ENCODE data around the gene ZNF565.
"Not testable (repeated sequence)": the region's sequence is repeated elsewhere in the genome, so short reads cannot be mapped to it uniquely, and the experiment has no call there.

Gene ZNF565

DNA sequence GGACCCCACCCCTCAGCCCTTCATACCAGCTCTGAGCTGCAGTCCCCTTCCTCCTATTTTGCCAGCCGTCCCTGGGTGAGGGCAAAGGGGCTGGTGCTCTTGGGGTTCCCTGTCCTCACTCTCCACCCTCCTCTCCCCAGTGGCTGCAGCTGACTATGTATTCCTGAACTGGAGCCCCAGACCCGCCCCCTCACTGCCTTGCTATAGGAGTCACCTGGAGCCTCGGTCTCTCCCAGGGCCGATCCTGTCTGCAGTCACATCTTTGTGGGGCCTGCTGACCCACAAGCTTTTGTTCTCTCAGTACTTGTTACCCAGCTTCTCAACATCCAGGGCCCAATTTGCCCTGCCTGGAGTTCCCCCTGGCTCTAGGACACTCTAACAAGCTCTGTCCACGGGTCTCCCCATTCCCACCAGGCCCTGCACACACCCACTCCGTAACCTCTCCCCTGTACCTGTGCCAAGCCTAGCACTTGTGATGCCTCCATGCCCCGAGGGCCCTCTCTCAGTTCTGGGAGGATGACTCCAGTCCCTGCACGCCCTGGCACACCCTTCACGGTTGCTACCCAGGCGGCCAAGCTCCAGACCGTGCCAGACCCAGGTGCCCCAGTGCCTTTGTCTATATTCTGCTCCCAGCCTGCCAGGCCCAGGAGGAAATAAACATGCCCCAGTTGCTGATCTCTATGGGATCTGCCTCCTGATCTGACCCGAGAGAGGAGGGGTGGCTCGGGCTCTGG is 64.6 kb downstream of the ZNF565 start:
- DNase-seq, result no peak

DNA sequence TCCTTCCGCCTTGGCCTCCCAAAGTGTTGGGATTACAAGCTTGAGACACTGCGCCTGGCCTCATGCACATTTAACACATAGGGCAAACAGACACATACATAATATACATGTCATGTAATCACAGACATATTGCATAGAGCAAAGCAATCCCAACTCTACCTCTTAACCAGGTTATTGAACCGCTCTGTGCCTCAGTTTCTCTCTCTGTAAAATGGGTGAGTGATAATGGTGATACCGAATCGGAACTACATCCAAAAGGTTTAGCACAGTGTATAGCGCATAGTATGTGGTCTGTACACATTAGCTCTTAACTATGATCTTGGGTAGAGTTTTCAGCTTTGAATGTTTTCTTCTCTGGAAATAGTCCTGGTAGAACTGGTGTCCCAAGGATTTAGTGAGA is 69.8 kb downstream of the ZNF565 start:
- no peak for DNase-seq

DNA sequence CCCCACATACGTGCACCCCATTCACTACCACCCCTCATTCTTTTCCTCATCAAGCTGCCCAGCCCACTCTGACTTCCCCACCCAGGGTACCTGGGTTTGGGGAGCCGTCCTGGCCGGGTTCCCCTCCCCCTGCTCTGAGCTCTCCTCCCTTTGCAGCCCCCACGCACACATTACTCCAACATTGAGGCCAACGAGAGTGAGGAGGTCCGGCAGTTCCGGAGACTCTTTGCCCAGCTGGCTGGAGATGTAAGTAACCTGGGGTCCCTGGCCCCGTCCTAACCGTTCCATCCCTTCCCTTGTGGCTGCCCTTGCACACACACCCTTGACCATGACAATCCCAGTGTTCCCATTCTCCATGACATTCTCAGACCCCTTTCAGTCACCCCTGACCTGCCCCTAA is 72.0 kb downstream of the ZNF565 start:
- DNase-seq, result no peak

DNA sequence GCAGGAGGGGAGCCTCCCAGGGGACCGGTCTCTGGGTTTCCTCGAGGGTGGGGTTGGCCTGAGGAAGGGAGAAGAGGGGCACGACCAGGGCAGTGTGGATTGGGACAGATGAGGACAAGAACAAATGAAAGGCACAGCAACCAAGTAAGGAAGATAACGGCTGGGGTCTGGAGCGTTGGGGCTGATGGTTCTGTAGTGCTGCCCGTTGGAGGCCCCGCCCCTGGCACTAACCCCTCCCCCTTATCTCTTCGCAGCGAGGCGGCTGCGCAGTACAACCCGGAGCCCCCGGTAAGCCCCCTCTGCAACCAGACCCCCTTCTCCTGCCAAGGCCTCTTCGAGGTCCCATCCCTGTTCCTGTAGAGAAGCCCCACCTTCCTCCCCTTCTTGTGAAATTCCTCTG is 72.4 kb downstream of the ZNF565 start:
- DNase-seq, result no peak

DNA sequence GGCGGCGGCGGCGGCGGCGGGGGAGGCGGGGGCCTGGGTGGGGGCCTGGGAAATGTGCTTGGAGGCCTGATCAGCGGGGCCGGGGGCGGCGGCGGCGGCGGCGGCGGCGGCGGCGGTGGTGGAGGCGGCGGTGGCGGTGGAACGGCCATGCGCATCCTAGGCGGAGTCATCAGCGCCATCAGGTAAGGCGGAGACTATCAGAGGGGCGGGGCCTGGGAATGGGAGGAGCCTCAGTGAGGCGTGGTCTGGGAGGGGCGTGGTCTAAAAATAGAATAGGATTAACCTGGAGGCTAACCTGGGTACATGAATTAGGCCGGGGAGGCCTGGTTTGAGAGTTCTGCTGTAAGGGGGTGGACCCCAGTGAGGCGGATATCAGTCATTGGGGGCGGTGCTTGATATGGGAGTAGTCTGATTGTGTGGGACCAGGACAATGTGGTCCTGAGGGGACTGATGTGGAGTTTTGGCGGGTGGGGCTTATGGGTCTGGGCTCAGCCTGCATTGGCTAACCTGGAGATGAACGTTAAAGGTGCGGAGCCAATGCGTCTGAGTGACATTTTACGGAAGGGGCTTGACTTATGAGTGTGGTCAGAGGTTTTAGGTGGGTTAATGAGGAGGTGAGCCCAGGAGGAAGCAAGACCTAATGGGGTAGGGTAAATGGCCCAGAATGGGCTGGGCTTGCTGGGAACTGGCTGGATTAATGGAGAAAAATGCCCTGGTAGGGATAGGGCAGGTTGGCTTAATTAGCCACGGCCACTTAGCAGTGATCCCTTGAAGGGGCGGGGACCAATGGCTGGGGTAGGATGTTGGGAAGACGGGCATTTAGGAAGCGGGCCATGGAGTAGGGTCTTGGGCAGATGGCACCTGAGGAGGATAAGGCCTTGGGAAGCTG is 73.2 kb downstream of the ZNF565 start:
- peak; percentile 67 for DNase-seq

DNA sequence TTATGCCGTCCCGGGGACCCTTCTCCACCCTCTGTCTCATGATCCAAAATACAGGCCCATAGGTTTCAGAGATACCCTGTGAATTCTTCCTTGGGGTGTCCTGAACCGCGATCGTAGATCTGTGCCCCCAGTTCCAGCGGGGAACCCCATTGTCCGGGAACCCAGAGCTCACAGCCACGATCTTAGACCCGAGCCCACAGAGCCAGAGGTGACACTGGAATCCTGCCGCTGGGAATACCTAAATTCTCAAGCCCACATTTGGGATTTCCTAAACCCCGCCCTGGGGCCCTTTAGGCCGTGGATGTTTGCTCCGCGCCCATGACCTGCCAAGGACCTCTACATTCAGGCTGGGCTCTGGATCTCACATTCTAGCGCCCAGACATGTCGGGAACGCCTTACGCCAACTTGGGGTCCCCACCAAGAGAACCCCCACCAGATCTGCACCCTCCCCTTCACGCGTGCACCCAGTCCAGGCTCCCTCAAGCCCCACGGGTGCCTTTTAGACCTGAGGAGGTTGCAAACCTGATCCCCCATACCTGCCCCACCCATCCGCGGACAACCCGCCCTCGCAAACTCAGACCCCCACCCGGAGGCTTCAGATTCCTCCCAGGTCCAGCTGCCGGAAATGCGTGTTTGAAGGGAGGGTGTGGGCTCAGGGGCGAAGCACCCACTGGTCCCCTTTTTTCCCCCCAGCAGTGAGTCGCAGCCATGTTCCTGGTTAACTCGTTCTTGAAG is 74.0 kb downstream of the ZNF565 start:
- peak; percentile 54 for DNase-seq

DNA sequence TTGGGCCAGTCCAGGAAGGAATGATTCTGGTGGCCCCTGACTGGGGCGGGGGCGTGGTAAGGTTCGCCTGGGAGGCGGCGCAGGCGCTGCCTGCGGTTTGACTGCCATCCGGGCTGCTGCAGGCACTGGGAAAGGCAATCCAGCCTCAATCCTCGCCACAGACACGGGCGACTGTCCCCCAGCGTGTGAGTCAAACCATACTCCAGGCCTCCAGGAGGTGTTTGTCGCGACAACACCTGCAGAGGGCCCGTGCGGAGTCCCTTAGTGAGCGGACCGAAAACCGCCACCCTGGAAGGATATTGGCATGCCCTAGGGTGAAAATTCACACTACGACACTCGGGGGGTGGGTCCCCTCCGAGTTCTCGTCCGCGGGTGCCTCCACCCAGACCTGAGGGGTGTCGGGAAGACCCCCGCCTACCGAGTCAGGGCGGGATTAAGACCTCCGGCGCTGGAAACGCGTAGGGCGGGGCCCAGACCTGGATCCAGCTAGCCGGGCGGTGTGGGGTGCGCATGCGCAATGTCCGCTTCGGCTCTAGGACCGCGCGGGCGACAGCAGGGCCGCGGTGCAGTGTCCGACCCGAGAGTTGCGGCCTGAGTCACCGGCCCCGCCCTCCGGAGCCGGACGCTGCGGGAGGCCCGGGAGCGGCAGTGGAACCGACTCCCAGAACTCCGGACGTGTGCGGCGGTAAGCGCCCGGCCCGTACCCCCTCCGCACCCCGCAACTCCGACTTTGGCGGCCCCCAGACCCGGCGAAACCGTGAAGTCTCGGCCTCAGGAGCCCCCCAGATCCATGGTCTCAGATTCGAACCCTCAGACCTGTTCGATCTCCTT is 74.8 kb downstream of the ZNF565 start, which contains the start of gene CAPNS1:
CAPNS1 (plus strand) TSS at position 594 of the 831 bp plus-strand sequence. CDS start 946 bp downstream, outside the sequence.
- DNase-seq, result peak; percentile 90

DNA sequence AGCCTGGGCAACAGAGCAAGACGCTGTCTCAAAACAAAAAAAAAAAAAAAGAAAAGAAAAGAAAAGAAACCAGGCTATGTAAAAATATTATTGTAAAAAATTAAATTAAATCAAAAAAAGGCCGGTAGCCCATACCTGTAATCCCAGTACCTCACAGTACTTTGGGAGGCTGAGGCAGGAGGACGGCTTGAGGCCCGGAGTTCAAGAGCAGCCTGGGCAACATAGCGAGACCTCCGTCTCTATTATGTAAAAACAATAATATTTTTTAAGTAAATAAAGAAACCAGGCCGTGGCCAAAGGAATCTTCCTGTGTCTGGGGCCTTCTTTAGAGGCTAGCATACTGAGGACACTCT is 75.4 kb downstream of the ZNF565 start:
- DNase-seq, result no peak

DNA sequence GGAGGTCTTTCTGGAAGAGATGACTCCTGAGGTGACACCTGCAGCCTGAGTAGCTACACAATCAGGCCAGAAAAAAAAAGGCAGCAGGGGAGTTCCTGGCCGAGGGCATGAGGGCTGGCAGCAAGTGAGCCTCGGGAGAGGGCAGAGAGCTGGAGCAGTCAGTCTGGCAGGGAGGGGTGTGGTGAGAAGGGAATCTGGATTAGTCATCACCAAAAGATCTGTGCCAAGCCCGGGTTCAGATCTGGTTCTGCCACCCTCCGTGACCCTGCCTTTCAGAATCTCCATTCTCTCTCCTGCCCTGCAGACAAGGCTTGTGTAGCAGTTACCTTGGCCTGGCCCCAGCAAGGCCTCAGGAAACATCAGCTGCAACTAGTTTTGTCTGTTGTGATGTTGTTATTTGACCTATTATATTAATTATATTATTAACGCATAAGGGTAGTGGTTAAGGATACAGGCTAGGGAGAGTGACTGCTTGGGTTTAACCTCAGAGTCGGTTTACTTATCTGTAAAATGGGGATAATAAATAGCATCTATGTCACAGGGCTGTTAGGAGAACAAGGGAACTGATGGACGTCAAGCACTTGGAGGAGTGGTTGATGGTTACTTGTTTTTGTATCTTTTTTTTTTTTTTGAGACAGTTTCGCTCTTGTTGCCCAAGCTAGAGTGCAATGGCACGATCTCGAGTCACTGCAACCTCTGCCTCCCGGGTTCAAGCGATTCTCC is 77.3 kb downstream of the ZNF565 start:
- DNase-seq, result no peak

DNA sequence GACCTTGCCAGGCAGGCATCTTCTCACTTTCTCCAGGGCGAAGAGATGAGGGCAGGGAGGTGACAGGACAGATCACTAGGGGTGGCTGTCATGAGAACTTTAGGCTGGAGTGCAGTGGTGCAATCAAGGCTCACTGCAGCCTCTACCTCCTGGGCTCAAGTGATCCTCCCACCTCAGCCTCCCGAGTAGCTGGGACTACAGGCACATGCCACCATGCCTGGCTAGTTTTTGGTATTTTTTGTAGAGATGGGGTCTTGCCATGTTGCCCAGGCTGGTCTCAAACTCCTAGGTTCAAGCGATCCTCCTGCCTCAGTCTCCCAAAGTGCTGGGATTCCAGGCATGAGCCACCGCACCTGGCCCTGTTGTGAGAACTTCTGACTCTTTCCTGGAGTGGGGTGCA is 79.6 kb downstream of the ZNF565 start:
- not testable (repeated sequence) for DNase-seq

Data from NCI-H2171 (cell line).